PC-3 (cell line): Measurements from ENCODE around the gene WDR45B.

Source experiments
- CTCF ChIP-seq: fragments of 300-600 bp; sonication (generic); conservative IDR thresholded peaks from 2 replicates; pipeline ENCODE4 v1.5.1; 2017; ENCODE audit warnings: antibody characterized with exemption, low read depth, mild to moderate bottlenecking, low read length
- EZH2 ChIP-seq: fragments of 300-600 bp; sonication (generic); IDR thresholded peaks from one replicate; pipeline ENCODE4 v1.6.1; 2017; ENCODE audit warnings: antibody characterized with exemption, mild to moderate bottlenecking, low read length; ENCODE audit not compliant: unreplicated experiment

GRCh38 chr17:82644148-82644547, 4.1 kb downstream of the WDR45B start:
- no peak for TF ChIP-seq CTCF
- TF ChIP-seq EZH2, result no peak
